HepG2 (cell line): Measurements from ENCODE around the gene KCNJ8. TPM values are rescaled to one million over a fixed set of nuclear protein-coding genes. Genes with fewer than 3 reads are reported as not detected.

ENCODE experiments used
- ATAC-seq: fragments of 200-7000 bp; cut with Tn5 transposase; 3 replicates; pipeline ENCODE4 v1.9.1; 2020; ENCODE audit warnings: mild to moderate bottlenecking, moderate library complexity
- BruUV-seq: library from RNA; stranded (reverse); fragments of 400-500 nt; replicated peaks from 2 replicates; lab custom pipeline; 2021; lab: Mats Ljungman, UMichigan
- CTCF ChIA-PET: fragments of 300-600 bp; formaldehyde crosslinking; extraction: SDS; loops from one replicate; lab custom pipeline; 2021; ENCODE audit warnings: low total read pairs, inconsistent platforms, low intra/inter-chr PET ratio; lab: Yijun Ruan, JAX
- POLR2A ChIA-PET: fragments of 350-600 bp; sonication (Branson Sonifier 250); formaldehyde crosslinking; loops from one replicate; lab custom pipeline; 2020; ENCODE audit warnings: antibody characterized with exemption, inconsistent platforms; lab: Yijun Ruan, JAX
- DNase-seq: peaks from one replicate; pipeline ENCODE4 v3.0.0-alpha.2; 2015; ENCODE audit warnings: low spot score
- FAIRE-seq: peaks from 3 replicates; lab custom pipeline; 2011; peaks lifted over from hg19 to GRCh38; lab: Jason Lieb, UNC
- H2AFZ ChIP-seq: one replicate; pipeline ENCODE4 v1.6.1; 2011; ENCODE audit warnings: low read length, inconsistent platforms
- H3K27ac ChIP-seq: fragments of 300-600 bp; 3 replicates; pipeline ENCODE4 v1.8.0; 2011; ENCODE audit warnings: mixed run types, mild to moderate bottlenecking, mixed read lengths, low read length, inconsistent platforms; ENCODE audit not compliant: insufficient read depth; ENCODE audit errors: extremely low read length
- H3K27me3 ChIP-seq, 2 experiments: fragments of 200-600 bp in 1 of 2; 2 replicates in 1 of 2; 3 replicates in 1 of 2; pipeline versions ENCODE4 v1.6.0 to v1.8.0; 2011; ENCODE audit warnings: low read length in 2 of 2, mild to moderate bottlenecking in 2 of 2, moderate library complexity in 2 of 2, inconsistent platforms in 1 of 2; ENCODE audit not compliant: insufficient read depth in 2 of 2, control insufficient read depth in 1 of 2
- H3K36me3 ChIP-seq, 2 experiments: fragments of 200-600 bp in 1 of 2; replicated peaks in 1 of 2; 2 replicates in 1 of 2; 3 replicates in 1 of 2; pipeline versions ENCODE4 v1.5.1 to v1.8.0; 2011; ENCODE audit warnings: low read length in 2 of 2, inconsistent platforms in 1 of 2; ENCODE audit not compliant: insufficient read depth in 2 of 2, control insufficient read depth in 1 of 2
- H3K4me1 ChIP-seq: 2 replicates; pipeline ENCODE4 v1.5.1; 2012; ENCODE audit warnings: low read length, inconsistent platforms; ENCODE audit not compliant: insufficient read depth
- H3K4me2 ChIP-seq: 2 replicates; pipeline ENCODE4 v1.6.0; 2011; ENCODE audit warnings: low read depth, low read length, inconsistent platforms
- H3K4me3 ChIP-seq, 3 experiments: fragments of 200-600 bp in 1 of 3; sonication (generic), shearing (Covaris generic) in 1 of 3; replicated peaks in 1 of 3; 2 replicates each; pipeline ENCODE4 v1.5.1; 2011 to 2016; ENCODE audit warnings: low read length in 3 of 3, inconsistent platforms in 2 of 3, low read depth in 2 of 3, mild to moderate bottlenecking in 2 of 3, control low read depth in 1 of 3, mixed read lengths in 1 of 3; ENCODE audit not compliant: insufficient read depth in 1 of 3
- H3K79me2 ChIP-seq: one replicate; pipeline ENCODE4 v1.6.1; 2011; ENCODE audit warnings: low read length, inconsistent platforms; ENCODE audit not compliant: insufficient read depth
- H3K9ac ChIP-seq: 2 replicates; pipeline ENCODE4 v1.6.0; 2011; ENCODE audit warnings: mild to moderate bottlenecking, low read depth, low read length, inconsistent platforms; ENCODE audit not compliant: insufficient read depth
- H3K9me3 ChIP-seq: 2 replicates; pipeline ENCODE4 v1.5.1; 2012; ENCODE audit warnings: mild to moderate bottlenecking, low read length
- H4K20me1 ChIP-seq: 2 replicates; pipeline ENCODE4 v1.6.0; 2011; ENCODE audit warnings: inconsistent platforms, mild to moderate bottlenecking, low read length, moderate library complexity; ENCODE audit not compliant: insufficient read depth
- MXD4 ChIP-seq: IDR thresholded peaks from 2 replicates; pipeline ENCODE4 v1.6.1; 2016; ENCODE audit warnings: mild to moderate bottlenecking, missing biosample characterization, missing genetic modification reagents
- ZFP1 ChIP-seq: IDR thresholded peaks from 2 replicates; pipeline ENCODE4 v1.6.1; 2016
- ZNF335 ChIP-seq: sonication (generic); formaldehyde crosslinking; IDR thresholded peaks from 2 replicates; pipeline ENCODE4 v1.4.0; 2020; ENCODE audit warnings: missing genetic modification reagents
- ZNF782 ChIP-seq: sonication (generic); formaldehyde crosslinking; IDR thresholded peaks from 2 replicates; pipeline ENCODE4 v1.4.0; 2020; ENCODE audit warnings: missing genetic modification reagents, mild to moderate bottlenecking, borderline replicate concordance
- WGBS: methylation state at CpG from one replicate; pipeline ENCODE4 v1.1.6; 2017; ENCODE audit warnings: low lambda C conversion rate; 5-methylcytosine and 5-hydroxymethylcytosine counted together
- in situ Hi-C: cut with HindIII; loops from 2 replicates; pipeline ENCODE4 v1.10.0; 2017; ENCODE audit warnings: low pct_unique_long_range_greater_than_20kb; ENCODE audit not compliant: extremely low pct_ligation_motif_present
- intact Hi-C: fragments of 100-400 bp; cut with micrococcal nuclease; formaldehyde crosslinking; loops from one replicate; pipeline ENCODE4 v1.10.0; 2022; ENCODE audit not compliant: unreplicated experiment
- polyA plus RNA-seq, 8 experiments: library from polyadenylated mRNA; depleted of rRNA in 3 of 8; stranded (reverse) in 7 of 8; unstranded in 1 of 8; fragments of >200 nt; fragmentation: Illumina TruSeq in 4 of 8; extraction: Trizol in 4 of 8; gene quantifications; 2 replicates each; pipeline versions ENCODE4 v1.2.1 to v1.2.3, GENCODE V29; 2011 to 2016; ENCODE audit warnings: low read depth in 4 of 8, missing spikeins in 1 of 8, mixed read lengths in 1 of 8; ENCODE audit not compliant: insufficient read depth in 1 of 8
- total RNA-seq, 5 experiments: library from RNA; depleted of rRNA; stranded (reverse); fragments of >200 nt; fragmentation: Illumina TruSeq; extraction: Trizol; gene quantifications; 2 replicates each; pipeline ENCODE4 v1.2.3, GENCODE V29; 2016; ENCODE audit warnings: low read depth in 1 of 5
- TF ChIP-seq, protein P1 (sequence below): sonication (generic); formaldehyde crosslinking; IDR thresholded peaks from 2 replicates; pipeline ENCODE4 v1.9.0; 2021; ENCODE audit warnings: missing genetic modification reagents, borderline replicate concordance
- TF ChIP-seq, protein P2 (sequence below): IDR thresholded peaks from 2 replicates; pipeline ENCODE4 v1.6.1; 2016; ENCODE audit warnings: missing compliant biosample characterization, missing genetic modification reagents, borderline replicate concordance

The KCNJ8 gene
- total and polyA plus RNA-seq, 2 of the 13 experiments (the other 11 are each of a cell fraction or from before 2014, with no cell fraction given) = not detected

GRCh38 chr12:21818627-21819026 lies 44.1 kb upstream of the KCNJ8 start:
- Histone ChIP-seq H3K36me3 (no peaks in the 10 kb centered on the region), H3K27me3 (no peaks in the 10 kb centered on the region), H3K4me1 (0 out of 2 replicates have a peak, but pooled peaks cover 13% of the 10 kb centered on the region), H3K9me3 (no peaks in the 10 kb centered on the region; the same call in 1 of the 2 replicates), H2AFZ (no peak overlapping the region), H3K4me3 (no peak overlapping the region), H4K20me1 (no peaks in the 10 kb centered on the region), H3K4me2 (no peak overlapping the region), H3K79me2 (no peaks in the 10 kb centered on the region), H3K9ac (no peak overlapping the region), H3K27ac (no peak overlapping the region)
- ATAC-seq (no peak), DNase-seq (no peak), FAIRE-seq (no peak)
- 20% methylated on average over 2 of the region's 2 CpGs for WGBS
- TF ChIP-seq MXD4 (no peak), ZNF335 (no peak), ZFP1 (CRISPR knock-in tag) (no peak), ZNF782 (CRISPR knock-in tag) (no peak)
- TF ChIP-seq, protein P1, sequence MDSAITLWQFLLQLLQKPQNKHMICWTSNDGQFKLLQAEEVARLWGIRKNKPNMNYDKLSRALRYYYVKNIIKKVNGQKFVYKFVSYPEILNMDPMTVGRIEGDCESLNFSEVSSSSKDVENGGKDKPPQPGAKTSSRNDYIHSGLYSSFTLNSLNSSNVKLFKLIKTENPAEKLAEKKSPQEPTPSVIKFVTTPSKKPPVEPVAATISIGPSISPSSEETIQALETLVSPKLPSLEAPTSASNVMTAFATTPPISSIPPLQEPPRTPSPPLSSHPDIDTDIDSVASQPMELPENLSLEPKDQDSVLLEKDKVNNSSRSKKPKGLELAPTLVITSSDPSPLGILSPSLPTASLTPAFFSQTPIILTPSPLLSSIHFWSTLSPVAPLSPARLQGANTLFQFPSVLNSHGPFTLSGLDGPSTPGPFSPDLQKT (CRISPR knock-in tag) = no peak
- TF ChIP-seq, protein P2, sequence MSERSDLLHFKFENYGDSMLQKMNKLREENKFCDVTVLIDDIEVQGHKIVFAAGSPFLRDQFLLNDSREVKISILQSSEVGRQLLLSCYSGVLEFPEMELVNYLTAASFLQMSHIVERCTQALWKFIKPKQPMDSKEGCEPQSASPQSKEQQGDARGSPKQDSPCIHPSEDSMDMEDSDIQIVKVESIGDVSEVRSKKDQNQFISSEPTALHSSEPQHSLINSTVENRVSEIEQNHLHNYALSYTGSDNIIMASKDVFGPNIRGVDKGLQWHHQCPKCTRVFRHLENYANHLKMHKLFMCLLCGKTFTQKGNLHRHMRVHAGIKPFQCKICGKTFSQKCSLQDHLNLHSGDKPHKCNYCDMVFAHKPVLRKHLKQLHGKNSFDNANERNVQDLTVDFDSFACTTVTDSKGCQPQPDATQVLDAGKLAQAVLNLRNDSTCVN (CRISPR knock-in tag) = no peak
- no TSS peak for BruUV-seq
- in situ Hi-C loops = no loop called here
- ChIA-PET POLR2A (no interaction called here), CTCF (no interaction called here)
- intact Hi-C loops = no loop called here
